Measurements from ENCODE around the gene RASSF3. TPM values are rescaled to one million over a fixed set of nuclear protein-coding genes. Genes with fewer than 3 reads are reported as not detected.

The RASSF3 gene
- total and polyA plus RNA-seq, 2 experiments from 2014 or later = 20.6 to 39.6 TPM

DNA sequence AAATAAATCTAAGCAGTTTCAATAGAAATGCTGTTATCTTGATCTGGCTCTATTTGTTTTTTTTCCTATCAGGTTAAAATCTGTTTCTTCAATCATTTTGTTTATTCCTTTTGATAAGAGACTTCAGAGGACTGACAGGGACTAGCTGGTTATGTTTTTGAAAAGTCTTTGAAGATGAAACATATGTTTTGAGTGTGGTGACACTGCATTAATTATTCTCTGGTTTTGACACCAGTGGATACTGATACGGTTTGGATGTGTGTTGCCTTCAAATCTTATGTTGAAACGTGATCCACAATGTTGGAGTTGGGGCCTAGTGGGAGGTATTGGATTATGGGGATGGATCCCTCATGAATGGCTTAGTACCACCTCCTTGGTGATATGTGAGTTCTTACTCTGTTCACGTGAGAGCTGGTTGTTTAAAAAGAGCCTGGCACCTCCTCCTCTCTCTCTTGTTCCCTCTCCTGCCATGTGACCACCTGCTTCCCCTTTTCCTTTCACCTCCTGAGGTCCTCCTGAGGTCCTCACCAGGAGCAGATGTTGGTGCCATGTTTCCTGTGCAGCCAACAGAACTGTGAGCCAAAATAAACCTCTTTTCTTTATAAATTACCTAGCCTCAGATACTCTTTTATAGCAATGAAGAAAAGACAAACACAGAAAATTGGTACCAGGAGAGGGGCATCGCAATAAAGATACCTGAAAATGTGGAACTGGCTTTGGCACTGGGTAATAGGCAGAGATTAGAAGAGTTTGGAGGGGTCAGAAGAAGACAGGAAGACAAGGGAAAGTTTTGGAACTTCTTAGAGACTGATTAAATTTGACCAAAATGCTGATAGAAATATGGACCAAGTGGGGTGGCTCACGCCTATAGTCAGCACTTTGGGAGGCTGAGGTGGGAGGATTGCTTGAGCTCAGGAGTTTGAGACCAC is 23.0 kb downstream of the RASSF3 start:
- DNase-seq (ENCODE audit: low spot score) (no peak), ATAC-seq (no peak)
- H3K4me1 ChIP-seq (ENCODE audit: insufficient read depth) = peaks cover 23% of the 10 kb centered on the region
- Mint-ChIP-seq H3K9me3 (peaks cover 2% of the 10 kb centered on the region; the same call in 2 of the 3 replicates), H3K4me3 (no peak overlapping the region), H3K27me3 (ENCODE audit: insufficient read depth, low read depth, poor library complexity) (peaks cover 11% of the 10 kb centered on the region), H3K27ac (no peak overlapping the region; the same call in 1 of the 2 replicates), H3K36me3 (ENCODE audit: low read depth) (peaks cover 25% of the 10 kb centered on the region), H3K4me1 (peaks cover 18% of the 10 kb centered on the region)
- peaks cover 5% of the 10 kb centered on the region; the same call in 1 of the 2 replicates for H3K36me3 ChIP-seq (ENCODE audit: insufficient read depth)
- H2AFZ ChIP-seq = no peak overlapping the region
- TF ChIP-seq NANOG (IDR thresholded peaks at IDR 0.05; ENCODE audit: borderline replicate concordance) (no peak), JUNB (IDR thresholded peaks at IDR 0.05; ENCODE audit: unreplicated experiment) (no peak), EZH2phosphoT487 (IDR thresholded peaks at IDR 0.05; ENCODE audit: unreplicated experiment) (no peak), POLR2AphosphoS5 (IDR thresholded peaks at IDR 0.05; ENCODE audit: low read depth) (no peak), CREB1 (CRISPR knock-in tag; IDR thresholded peaks at IDR 0.05; ENCODE audit: low read depth) (no peak), ZNF114 (CRISPR knock-in tag; IDR thresholded peaks at IDR 0.05) (no peak), STAT1 (IDR thresholded peaks at IDR 0.05; ENCODE audit: unreplicated experiment) (no peak), EZH2 (IDR thresholded peaks at IDR 0.05; ENCODE audit: low read depth, unreplicated experiment) (no peak)
- TF ChIP-seq, protein P1, sequence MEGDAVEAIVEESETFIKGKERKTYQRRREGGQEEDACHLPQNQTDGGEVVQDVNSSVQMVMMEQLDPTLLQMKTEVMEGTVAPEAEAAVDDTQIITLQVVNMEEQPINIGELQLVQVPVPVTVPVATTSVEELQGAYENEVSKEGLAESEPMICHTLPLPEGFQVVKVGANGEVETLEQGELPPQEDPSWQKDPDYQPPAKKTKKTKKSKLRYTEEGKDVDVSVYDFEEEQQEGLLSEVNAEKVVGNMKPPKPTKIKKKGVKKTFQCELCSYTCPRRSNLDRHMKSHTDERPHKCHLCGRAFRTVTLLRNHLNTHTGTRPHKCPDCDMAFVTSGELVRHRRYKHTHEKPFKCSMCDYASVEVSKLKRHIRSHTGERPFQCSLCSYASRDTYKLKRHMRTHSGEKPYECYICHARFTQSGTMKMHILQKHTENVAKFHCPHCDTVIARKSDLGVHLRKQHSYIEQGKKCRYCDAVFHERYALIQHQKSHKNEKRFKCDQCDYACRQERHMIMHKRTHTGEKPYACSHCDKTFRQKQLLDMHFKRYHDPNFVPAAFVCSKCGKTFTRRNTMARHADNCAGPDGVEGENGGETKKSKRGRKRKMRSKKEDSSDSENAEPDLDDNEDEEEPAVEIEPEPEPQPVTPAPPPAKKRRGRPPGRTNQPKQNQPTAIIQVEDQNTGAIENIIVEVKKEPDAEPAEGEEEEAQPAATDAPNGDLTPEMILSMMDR (conservative IDR thresholded peaks at IDR 0.05; ENCODE audit: low read depth in 2 of 2) = no peak
- TF ChIP-seq, protein P2, sequence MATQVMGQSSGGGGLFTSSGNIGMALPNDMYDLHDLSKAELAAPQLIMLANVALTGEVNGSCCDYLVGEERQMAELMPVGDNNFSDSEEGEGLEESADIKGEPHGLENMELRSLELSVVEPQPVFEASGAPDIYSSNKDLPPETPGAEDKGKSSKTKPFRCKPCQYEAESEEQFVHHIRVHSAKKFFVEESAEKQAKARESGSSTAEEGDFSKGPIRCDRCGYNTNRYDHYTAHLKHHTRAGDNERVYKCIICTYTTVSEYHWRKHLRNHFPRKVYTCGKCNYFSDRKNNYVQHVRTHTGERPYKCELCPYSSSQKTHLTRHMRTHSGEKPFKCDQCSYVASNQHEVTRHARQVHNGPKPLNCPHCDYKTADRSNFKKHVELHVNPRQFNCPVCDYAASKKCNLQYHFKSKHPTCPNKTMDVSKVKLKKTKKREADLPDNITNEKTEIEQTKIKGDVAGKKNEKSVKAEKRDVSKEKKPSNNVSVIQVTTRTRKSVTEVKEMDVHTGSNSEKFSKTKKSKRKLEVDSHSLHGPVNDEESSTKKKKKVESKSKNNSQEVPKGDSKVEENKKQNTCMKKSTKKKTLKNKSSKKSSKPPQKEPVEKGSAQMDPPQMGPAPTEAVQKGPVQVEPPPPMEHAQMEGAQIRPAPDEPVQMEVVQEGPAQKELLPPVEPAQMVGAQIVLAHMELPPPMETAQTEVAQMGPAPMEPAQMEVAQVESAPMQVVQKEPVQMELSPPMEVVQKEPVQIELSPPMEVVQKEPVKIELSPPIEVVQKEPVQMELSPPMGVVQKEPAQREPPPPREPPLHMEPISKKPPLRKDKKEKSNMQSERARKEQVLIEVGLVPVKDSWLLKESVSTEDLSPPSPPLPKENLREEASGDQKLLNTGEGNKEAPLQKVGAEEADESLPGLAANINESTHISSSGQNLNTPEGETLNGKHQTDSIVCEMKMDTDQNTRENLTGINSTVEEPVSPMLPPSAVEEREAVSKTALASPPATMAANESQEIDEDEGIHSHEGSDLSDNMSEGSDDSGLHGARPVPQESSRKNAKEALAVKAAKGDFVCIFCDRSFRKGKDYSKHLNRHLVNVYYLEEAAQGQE (IDR thresholded peaks at IDR 0.05; ENCODE audit: unreplicated experiment) = no peak
- TF ChIP-seq, protein P3, sequence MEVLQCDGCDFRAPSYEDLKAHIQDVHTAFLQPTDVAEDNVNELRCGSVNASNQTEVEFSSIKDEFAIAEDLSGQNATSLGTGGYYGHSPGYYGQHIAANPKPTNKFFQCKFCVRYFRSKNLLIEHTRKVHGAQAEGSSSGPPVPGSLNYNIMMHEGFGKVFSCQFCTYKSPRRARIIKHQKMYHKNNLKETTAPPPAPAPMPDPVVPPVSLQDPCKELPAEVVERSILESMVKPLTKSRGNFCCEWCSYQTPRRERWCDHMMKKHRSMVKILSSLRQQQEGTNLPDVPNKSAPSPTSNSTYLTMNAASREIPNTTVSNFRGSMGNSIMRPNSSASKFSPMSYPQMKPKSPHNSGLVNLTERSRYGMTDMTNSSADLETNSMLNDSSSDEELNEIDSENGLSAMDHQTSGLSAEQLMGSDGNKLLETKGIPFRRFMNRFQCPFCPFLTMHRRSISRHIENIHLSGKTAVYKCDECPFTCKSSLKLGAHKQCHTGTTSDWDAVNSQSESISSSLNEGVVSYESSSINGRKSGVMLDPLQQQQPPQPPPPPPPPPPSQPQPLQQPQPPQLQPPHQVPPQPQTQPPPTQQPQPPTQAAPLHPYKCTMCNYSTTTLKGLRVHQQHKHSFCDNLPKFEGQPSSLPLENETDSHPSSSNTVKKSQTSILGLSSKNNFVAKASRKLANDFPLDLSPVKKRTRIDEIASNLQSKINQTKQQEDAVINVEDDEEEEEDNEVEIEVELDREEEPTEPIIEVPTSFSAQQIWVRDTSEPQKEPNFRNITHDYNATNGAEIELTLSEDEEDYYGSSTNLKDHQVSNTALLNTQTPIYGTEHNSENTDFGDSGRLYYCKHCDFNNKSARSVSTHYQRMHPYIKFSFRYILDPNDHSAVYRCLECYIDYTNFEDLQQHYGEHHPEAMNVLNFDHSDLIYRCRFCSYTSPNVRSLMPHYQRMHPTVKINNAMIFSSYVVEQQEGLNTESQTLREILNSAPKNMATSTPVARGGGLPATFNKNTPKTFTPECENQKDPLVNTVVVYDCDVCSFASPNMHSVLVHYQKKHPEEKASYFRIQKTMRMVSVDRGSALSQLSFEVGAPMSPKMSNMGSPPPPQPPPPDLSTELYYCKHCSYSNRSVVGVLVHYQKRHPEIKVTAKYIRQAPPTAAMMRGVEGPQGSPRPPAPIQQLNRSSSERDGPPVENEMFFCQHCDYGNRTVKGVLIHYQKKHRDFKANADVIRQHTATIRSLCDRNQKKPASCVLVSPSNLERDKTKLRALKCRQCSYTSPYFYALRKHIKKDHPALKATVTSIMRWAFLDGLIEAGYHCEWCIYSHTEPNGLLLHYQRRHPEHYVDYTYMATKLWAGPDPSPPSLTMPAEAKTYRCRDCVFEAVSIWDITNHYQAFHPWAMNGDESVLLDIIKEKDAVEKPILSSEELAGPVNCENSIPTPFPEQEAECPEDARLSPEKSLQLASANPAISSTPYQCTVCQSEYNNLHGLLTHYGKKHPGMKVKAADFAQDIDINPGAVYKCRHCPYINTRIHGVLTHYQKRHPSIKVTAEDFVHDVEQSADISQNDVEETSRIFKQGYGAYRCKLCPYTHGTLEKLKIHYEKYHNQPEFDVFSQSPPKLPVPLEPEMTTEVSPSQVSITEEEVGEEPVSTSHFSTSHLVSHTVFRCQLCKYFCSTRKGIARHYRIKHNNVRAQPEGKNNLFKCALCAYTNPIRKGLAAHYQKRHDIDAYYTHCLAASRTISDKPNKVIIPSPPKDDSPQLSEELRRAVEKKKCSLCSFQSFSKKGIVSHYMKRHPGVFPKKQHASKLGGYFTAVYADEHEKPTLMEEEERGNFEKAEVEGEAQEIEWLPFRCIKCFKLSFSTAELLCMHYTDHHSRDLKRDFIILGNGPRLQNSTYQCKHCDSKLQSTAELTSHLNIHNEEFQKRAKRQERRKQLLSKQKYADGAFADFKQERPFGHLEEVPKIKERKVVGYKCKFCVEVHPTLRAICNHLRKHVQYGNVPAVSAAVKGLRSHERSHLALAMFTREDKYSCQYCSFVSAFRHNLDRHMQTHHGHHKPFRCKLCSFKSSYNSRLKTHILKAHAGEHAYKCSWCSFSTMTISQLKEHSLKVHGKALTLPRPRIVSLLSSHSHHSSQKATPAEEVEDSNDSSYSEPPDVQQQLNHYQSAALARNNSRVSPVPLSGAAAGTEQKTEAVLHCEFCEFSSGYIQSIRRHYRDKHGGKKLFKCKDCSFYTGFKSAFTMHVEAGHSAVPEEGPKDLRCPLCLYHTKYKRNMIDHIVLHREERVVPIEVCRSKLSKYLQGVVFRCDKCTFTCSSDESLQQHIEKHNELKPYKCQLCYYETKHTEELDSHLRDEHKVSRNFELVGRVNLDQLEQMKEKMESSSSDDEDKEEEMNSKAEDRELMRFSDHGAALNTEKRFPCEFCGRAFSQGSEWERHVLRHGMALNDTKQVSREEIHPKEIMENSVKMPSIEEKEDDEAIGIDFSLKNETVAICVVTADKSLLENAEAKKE (CRISPR knock-in tag; IDR thresholded peaks at IDR 0.05) = no peak
- no peak overlapping the region for H3K4me3 ChIP-seq
- H3K9me2 ChIP-seq (ENCODE audit: insufficient read depth) = peaks cover 5% of the 10 kb centered on the region; the same call in 1 of the 2 replicates
- H4K20me1 ChIP-seq (replicated peaks; ENCODE audit: insufficient read depth) = no peaks in the 10 kb centered on the region; the same call in 1 of the 2 replicates
- H3K4me2 ChIP-seq = no peak overlapping the region
- no peak overlapping the region for H3K27ac ChIP-seq (ENCODE audit: low read depth)
- no peaks in the 10 kb centered on the region for H3K27me3 ChIP-seq (ENCODE audit: insufficient read depth)
- H3F3A ChIP-seq (replicated peaks; ENCODE audit: low read depth) = 0 out of 2 replicates have a peak, but pooled peaks cover 2% of the 10 kb centered on the region
- H3K79me2 ChIP-seq (replicated peaks; ENCODE audit: insufficient read depth) = peaks cover 100% of the 10 kb centered on the region
